SK-N-SH treated with all-trans-retinoic acid at 6 μM for 48 hours (cell line): ENCODE results near the gene SLC12A8.

ENCODE experiments used
- CREB5 ChIP-seq: fragments of 250-450 bp; sonication (Bioruptor Pico); IDR thresholded peaks from 2 replicates; pipeline ENCODE4 v1.5.1; 2020; ENCODE audit warnings: low read depth, mild to moderate bottlenecking, moderate library complexity
- GLIS3 ChIP-seq: fragments of 250-450 bp; sonication (Bioruptor Pico); IDR thresholded peaks from 2 replicates; pipeline ENCODE4 v1.5.0; 2020; ENCODE audit warnings: mild to moderate bottlenecking, moderate library complexity
- PPARA ChIP-seq: fragments of 250-450 bp; sonication (Bioruptor Pico); IDR thresholded peaks from 2 replicates; pipeline ENCODE4 v1.5.0; 2020; ENCODE audit warnings: mild to moderate bottlenecking, borderline replicate concordance
- RARB ChIP-seq: fragments of 250-450 bp; sonication (Bioruptor Pico); IDR thresholded peaks from 2 replicates; pipeline ENCODE4 v1.8.0; 2021; ENCODE audit warnings: mild to moderate bottlenecking, moderate library complexity
- TCF4 ChIP-seq: fragments of 250-450 bp; sonication (Bioruptor Pico); IDR thresholded peaks from 2 replicates; pipeline ENCODE4 v1.8.0; 2021; ENCODE audit warnings: mild to moderate bottlenecking, moderate library complexity, borderline replicate concordance
- ZC3H10 ChIP-seq: fragments of 250-450 bp; sonication (Bioruptor Pico); IDR thresholded peaks from 2 replicates; pipeline ENCODE4 v1.5.1; 2021; ENCODE audit warnings: mild to moderate bottlenecking, moderate library complexity
- ZFP3 ChIP-seq: fragments of 250-450 bp; sonication (Bioruptor Pico); IDR thresholded peaks from 2 replicates; pipeline ENCODE4 v1.5.0; 2020; ENCODE audit warnings: mild to moderate bottlenecking, moderate library complexity
- ZFP30 ChIP-seq: fragments of 450-650 bp; formaldehyde crosslinking; IDR thresholded peaks from 2 replicates; pipeline ENCODE4 v1.5.0; 2022; ENCODE audit warnings: mild to moderate bottlenecking, moderate library complexity
- TF ChIP-seq, protein P1 (sequence below): fragments of 250-450 bp; sonication (Bioruptor Pico); IDR thresholded peaks from 2 replicates; pipeline ENCODE4 v1.8.0; 2020; ENCODE audit warnings: mild to moderate bottlenecking, moderate library complexity, borderline replicate concordance
- TF ChIP-seq, protein P2 (sequence below): fragments of 250-450 bp; sonication (Bioruptor Pico); IDR thresholded peaks from 2 replicates; pipeline ENCODE4 v1.8.0; 2021; ENCODE audit warnings: low read depth, mild to moderate bottlenecking, moderate library complexity, borderline replicate concordance

- no peak for TF ChIP-seq GLIS3 (CRISPR knock-in tag)
- TF ChIP-seq, protein P1, sequence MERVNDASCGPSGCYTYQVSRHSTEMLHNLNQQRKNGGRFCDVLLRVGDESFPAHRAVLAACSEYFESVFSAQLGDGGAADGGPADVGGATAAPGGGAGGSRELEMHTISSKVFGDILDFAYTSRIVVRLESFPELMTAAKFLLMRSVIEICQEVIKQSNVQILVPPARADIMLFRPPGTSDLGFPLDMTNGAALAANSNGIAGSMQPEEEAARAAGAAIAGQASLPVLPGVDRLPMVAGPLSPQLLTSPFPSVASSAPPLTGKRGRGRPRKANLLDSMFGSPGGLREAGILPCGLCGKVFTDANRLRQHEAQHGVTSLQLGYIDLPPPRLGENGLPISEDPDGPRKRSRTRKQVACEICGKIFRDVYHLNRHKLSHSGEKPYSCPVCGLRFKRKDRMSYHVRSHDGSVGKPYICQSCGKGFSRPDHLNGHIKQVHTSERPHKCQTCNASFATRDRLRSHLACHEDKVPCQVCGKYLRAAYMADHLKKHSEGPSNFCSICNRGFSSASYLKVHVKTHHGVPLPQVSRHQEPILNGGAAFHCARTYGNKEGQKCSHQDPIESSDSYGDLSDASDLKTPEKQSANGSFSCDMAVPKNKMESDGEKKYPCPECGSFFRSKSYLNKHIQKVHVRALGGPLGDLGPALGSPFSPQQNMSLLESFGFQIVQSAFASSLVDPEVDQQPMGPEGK (CRISPR knock-in tag) = no peak
- TF ChIP-seq ZFP30 = no peak
- no peak for TF ChIP-seq TCF4 (CRISPR knock-in tag)
- no peak for TF ChIP-seq RARB
- TF ChIP-seq, protein P2, sequence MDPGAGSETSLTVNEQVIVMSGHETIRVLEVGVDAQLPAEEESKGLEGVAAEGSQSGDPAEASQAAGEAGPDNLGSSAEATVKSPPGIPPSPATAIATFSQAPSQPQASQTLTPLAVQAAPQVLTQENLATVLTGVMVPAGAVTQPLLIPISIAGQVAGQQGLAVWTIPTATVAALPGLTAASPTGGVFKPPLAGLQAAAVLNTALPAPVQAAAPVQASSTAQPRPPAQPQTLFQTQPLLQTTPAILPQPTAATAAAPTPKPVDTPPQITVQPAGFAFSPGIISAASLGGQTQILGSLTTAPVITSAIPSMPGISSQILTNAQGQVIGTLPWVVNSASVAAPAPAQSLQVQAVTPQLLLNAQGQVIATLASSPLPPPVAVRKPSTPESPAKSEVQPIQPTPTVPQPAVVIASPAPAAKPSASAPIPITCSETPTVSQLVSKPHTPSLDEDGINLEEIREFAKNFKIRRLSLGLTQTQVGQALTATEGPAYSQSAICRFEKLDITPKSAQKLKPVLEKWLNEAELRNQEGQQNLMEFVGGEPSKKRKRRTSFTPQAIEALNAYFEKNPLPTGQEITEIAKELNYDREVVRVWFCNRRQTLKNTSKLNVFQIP (CRISPR knock-in tag) = no peak
- TF ChIP-seq PPARA (CRISPR knock-in tag) = no peak
- no peak for TF ChIP-seq CREB5
- no peak for TF ChIP-seq ZC3H10 (CRISPR knock-in tag)
- no peak for TF ChIP-seq ZFP3 (CRISPR knock-in tag)
Observed at GRCh38 chr3:125058529-125058928, 154.0 kb downstream of the SLC12A8 start.
